Loucy (cell line): ENCODE measurements around the gene SDK2.

Experiments
- H2AFZ ChIP-seq: fragments of 200-600 bp; sonication (generic); 2 replicates; pipeline ENCODE4 v1.6.0; 2016; ENCODE audit warnings: antibody characterized with exemption, mild to moderate bottlenecking, low read length, moderate library complexity
- H3F3A ChIP-seq: fragments of 200-600 bp; 2 replicates; pipeline ENCODE4 v1.6.0; 2016; ENCODE audit warnings: antibody characterized with exemption, low read depth, mild to moderate bottlenecking
- H3K27me3 ChIP-seq: fragments of 200-600 bp; sonication (generic); 2 replicates; pipeline ENCODE4 v1.6.1; 2014; ENCODE audit warnings: low read length, mild to moderate bottlenecking; ENCODE audit not compliant: insufficient read depth, poor library complexity, severe bottlenecking
- H3K36me3 ChIP-seq: fragments of 200-600 bp; sonication (generic); 2 replicates; pipeline ENCODE4 v1.6.1; 2016; ENCODE audit warnings: low read length; ENCODE audit not compliant: insufficient read depth
- H3K4me1 ChIP-seq: fragments of 200-600 bp; sonication (generic); 2 replicates; pipeline ENCODE4 v1.5.1; 2014; ENCODE audit warnings: low read length, mild to moderate bottlenecking; ENCODE audit not compliant: insufficient read depth, poor library complexity, severe bottlenecking
- H3K4me2 ChIP-seq: fragments of 200-600 bp; sonication (generic); 2 replicates; pipeline ENCODE4 v1.6.0; 2014; ENCODE audit warnings: antibody characterized with exemption, low read length, low read depth, mild to moderate bottlenecking; ENCODE audit not compliant: poor library complexity, severe bottlenecking
- H3K4me3 ChIP-seq: fragments of 200-600 bp; sonication (generic); 2 replicates; pipeline ENCODE4 v1.5.1; 2014; ENCODE audit warnings: low read length, mild to moderate bottlenecking, mixed read lengths; ENCODE audit not compliant: poor library complexity, severe bottlenecking
- H3K79me2 ChIP-seq: fragments of 200-600 bp; sonication (generic); 2 replicates; pipeline ENCODE4 v1.6.1; 2014; ENCODE audit warnings: low read length; ENCODE audit not compliant: insufficient read depth
- H3K9ac ChIP-seq: fragments of 200-600 bp; sonication (generic); 2 replicates; pipeline ENCODE4 v1.6.0; 2014; ENCODE audit warnings: mild to moderate bottlenecking, low read depth, low read length, moderate library complexity; ENCODE audit not compliant: poor library complexity, severe bottlenecking
- H3K9me2 ChIP-seq: fragments of 200-600 bp; sonication (generic); replicated peaks from 2 replicates; pipeline ENCODE4 v1.6.1; 2016; ENCODE audit warnings: low read depth, low read length, mixed read lengths
- H3K9me3 ChIP-seq: fragments of 200-600 bp; sonication (generic); 2 replicates; pipeline ENCODE4 v1.6.1; 2014; ENCODE audit warnings: mild to moderate bottlenecking, antibody characterized with exemption, low read length, low read depth; ENCODE audit not compliant: insufficient read depth
- H4K20me1 ChIP-seq: fragments of 200-600 bp; sonication (generic); 2 replicates; pipeline ENCODE4 v1.6.0; 2014; ENCODE audit warnings: antibody characterized with exemption, low read length, mild to moderate bottlenecking; ENCODE audit not compliant: insufficient read depth, poor library complexity, severe bottlenecking
- CTCF ChIP-seq: fragments of 200-600 bp; sonication (generic); conservative IDR thresholded peaks from 2 replicates; pipeline ENCODE4 v1.5.1; 2014; ENCODE audit warnings: mild to moderate bottlenecking, antibody characterized with exemption, low read length
- EZH2phosphoT487 ChIP-seq: fragments of 200-600 bp; IDR thresholded peaks from 2 replicates; pipeline ENCODE4 v1.6.1; 2018; ENCODE audit warnings: antibody characterized with exemption, mild to moderate bottlenecking, moderate library complexity, borderline replicate concordance

The SDK2 gene

GRCh38 chr17:73389411-73389810 is 254.8 kb downstream of the SDK2 start:
- Histone ChIP-seq H3K36me3 (peaks cover 26% of the 10 kb centered on the region; the same call in 1 of the 2 replicates), H3K9me3 (no peaks in the 10 kb centered on the region), H3K4me1 (no peaks in the 10 kb centered on the region), H3K4me2 (no peak overlapping the region), H3K9me2 (no peaks in the 10 kb centered on the region), H4K20me1 (no peaks in the 10 kb centered on the region), H2AFZ (no peak overlapping the region), H3F3A (no peaks in the 10 kb centered on the region), H3K9ac (no peak overlapping the region), H3K79me2 (no peaks in the 10 kb centered on the region), H3K27me3 (no peaks in the 10 kb centered on the region), H3K4me3 (no peak overlapping the region)
- TF ChIP-seq CTCF (no peak), EZH2phosphoT487 (no peak)

- H3K4me3 ChIP-seq: no peak overlapping the region
- H3K36me3 ChIP-seq: peaks cover 28% of the 10 kb centered on the region; the same call in 1 of the 2 replicates
- H2AFZ ChIP-seq: no peak overlapping the region
- no peaks in the 10 kb centered on the region for H3F3A ChIP-seq
- TF ChIP-seq EZH2phosphoT487 (no peak), CTCF (no peak)
- H3K9ac ChIP-seq: no peak overlapping the region
- no peak overlapping the region for H3K4me2 ChIP-seq
- no peaks in the 10 kb centered on the region for H3K9me2 ChIP-seq
- H3K79me2 ChIP-seq: no peaks in the 10 kb centered on the region
- H3K4me1 ChIP-seq: no peaks in the 10 kb centered on the region
- H3K27me3 ChIP-seq: no peaks in the 10 kb centered on the region
- no peaks in the 10 kb centered on the region for H3K9me3 ChIP-seq
- no peaks in the 10 kb centered on the region for H4K20me1 ChIP-seq
Observed at GRCh38 chr17:73388578-73388905, 255.7 kb downstream of the SDK2 start.

GRCh38 chr17:73387746-73388577 is 256.3 kb downstream of the SDK2 start:
- Histone ChIP-seq H3F3A (no peaks in the 10 kb centered on the region), H3K9ac (no peak overlapping the region), H3K4me3 (no peak overlapping the region), H4K20me1 (no peaks in the 10 kb centered on the region), H3K4me2 (no peak overlapping the region), H3K27me3 (no peaks in the 10 kb centered on the region), H3K79me2 (no peaks in the 10 kb centered on the region), H3K9me2 (no peaks in the 10 kb centered on the region), H2AFZ (no peak overlapping the region), H3K36me3 (peaks cover 27% of the 10 kb centered on the region; the same call in 1 of the 2 replicates), H3K9me3 (no peaks in the 10 kb centered on the region), H3K4me1 (no peaks in the 10 kb centered on the region)
- TF ChIP-seq CTCF (no peak), EZH2phosphoT487 (no peak)
